T-cell (primary cell): Measurements from ENCODE around the gene UNKL. TPM values are rescaled to one million over a fixed set of nuclear protein-coding genes. Genes with fewer than 3 reads are reported as not detected.

Source experiments
- ATAC-seq, 4 experiments: fragments of 200-7000 bp in 3 of 4; fragments of 150-1000 bp in 1 of 4; cut with Tn5 transposase; replicated peaks in 1 of 4; 1 replicate in 3 of 4; 2 replicates in 1 of 4; pipeline ENCODE4 v1.10.0; 2021; ENCODE audit warnings: moderate library complexity in 3 of 4, mild to moderate bottlenecking in 2 of 4, moderate number of reproducible peaks in 1 of 4
- CTCF ChIA-PET, 2 donors: fragments of 300-600 bp; sonication (Branson Sonifier 250); formaldehyde crosslinking; loops; one replicate each; lab custom pipeline; 2022; ENCODE audit warnings: antibody characterized with exemption in 2 of 2; lab: Charles Lee
- POLR2A ChIA-PET, 2 donors: fragments of 300-600 bp; sonication (Branson Sonifier 250); formaldehyde crosslinking; loops; one replicate each; lab custom pipeline; 2022; ENCODE audit warnings: antibody characterized with exemption in 2 of 2; lab: Charles Lee
- DNase-seq, 35 experiments: peaks; one replicate each; pipeline versions ENCODE4 v3.0.0 to v3.0.0-alpha.2; 2013 to 2023
- H3K27ac ChIP-seq: one replicate; pipeline ENCODE4 v1.5.1; 2013; ENCODE audit warnings: low read length
- H3K27me3 ChIP-seq, 2 experiments: replicated peaks in 1 of 2; 1 replicate in 1 of 2; 2 replicates in 1 of 2; pipeline versions ENCODE4 v1.6.1 to v1.7.0; 2013; ENCODE audit warnings: low read length in 1 of 2, mixed read lengths in 1 of 2; ENCODE audit not compliant: control insufficient read depth in 2 of 2, insufficient read depth in 2 of 2; ENCODE audit errors: extremely low read depth in 1 of 2
- H3K36me3 ChIP-seq, 2 donors: 1 replicate in 1 of 2; 2 replicates in 1 of 2; pipeline versions ENCODE4 v1.6.1 to v1.7.0; 2013; ENCODE audit warnings: low read length in 1 of 2; ENCODE audit not compliant: control insufficient read depth in 2 of 2, insufficient read depth in 1 of 2; ENCODE audit errors: extremely low read depth in 1 of 2
- H3K4me1 ChIP-seq, 2 experiments: 1 replicate in 1 of 2; 2 replicates in 1 of 2; pipeline versions ENCODE4 v1.6.1 to v1.7.0; 2013; ENCODE audit warnings: low read length in 2 of 2, mixed read lengths in 1 of 2; ENCODE audit not compliant: insufficient read depth in 2 of 2, control insufficient read depth in 1 of 2; ENCODE audit errors: extremely low read depth in 1 of 2
- H3K4me3 ChIP-seq, 2 donors: 1 replicate in 1 of 2; 2 replicates in 1 of 2; pipeline versions ENCODE4 v1.5.1 to v1.7.0; 2013; ENCODE audit warnings: mild to moderate bottlenecking in 2 of 2, low read length in 1 of 2, moderate library complexity in 1 of 2; ENCODE audit not compliant: control insufficient read depth in 1 of 2; ENCODE audit errors: extremely low read depth in 1 of 2
- H3K9me3 ChIP-seq: 2 replicates; pipeline ENCODE4 v1.7.0; 2013
- H3K27ac Mint-ChIP-seq, 2 donors: one replicate each; pipeline ENCODE4 v1.8.0; 2020 to 2021; ENCODE audit warnings: mild to moderate bottlenecking in 2 of 2, mixed read lengths in 2 of 2
- H3K27me3 Mint-ChIP-seq, 2 donors: one replicate each; pipeline ENCODE4 v1.8.0; 2021 to 2022; ENCODE audit warnings: mixed read lengths in 2 of 2
- H3K36me3 Mint-ChIP-seq: one replicate; pipeline ENCODE4 v1.8.0; 2021; ENCODE audit warnings: mixed read lengths
- H3K4me1 Mint-ChIP-seq, 3 donors: one replicate each; pipeline ENCODE4 v1.8.0; 2020 to 2022; ENCODE audit warnings: mixed read lengths in 3 of 3, mild to moderate bottlenecking in 1 of 3
- H3K4me3 Mint-ChIP-seq, 3 donors: one replicate each; pipeline ENCODE4 v1.8.0; 2020 to 2022; ENCODE audit warnings: mild to moderate bottlenecking in 3 of 3, mixed read lengths in 3 of 3, moderate library complexity in 3 of 3
- H3K9me3 Mint-ChIP-seq, 3 donors: one replicate each; pipeline ENCODE4 v1.8.0; 2020 to 2022; ENCODE audit warnings: mixed read lengths in 3 of 3
- whole genome bisulfite sequencing: methylation state at CpG from one replicate; pipeline ENCODE4 v1.1.5; 2013; ENCODE audit warnings: missing lambda C conversion rate; ENCODE audit not compliant: insufficient coverage; 5-methylcytosine and 5-hydroxymethylcytosine counted together
- total RNA-seq, 35 experiments: library from RNA in 6 of 35; stranded (reverse) in 6 of 35; fragments of 120-200 nt in 1 of 35; gene quantifications; one replicate each; pipeline versions ENCODE4 v1.2.1 to v1.2.4 and lab custom pipeline; 2013 to 2026

UNKL gene
- total RNA-seq, 5 donors from 2014 or later (not counting 1 experiment from before 2014, with no cell fraction given): 85.3 to 131 (median 113) TPM

- Histone ChIP-seq H3K4me3 (no peak overlapping the region), H3K27me3 (peaks cover 5 to 56% of the 10 kb centered on the region in 2 experiments), H3K9me3 (no peaks in the 10 kb centered on the region), H3K27ac (no peak overlapping the region), H3K4me1 (peaks cover 6 to 54% of the 10 kb centered on the region in 2 experiments), H3K36me3 (no peaks in the 10 kb centered on the region)
- Mint-ChIP-seq H3K36me3 (no peaks in the 10 kb centered on the region), H3K4me1 (peaks cover 6 to 22% (median 18%) of the 10 kb centered on the region in 3 donors), H3K27me3 (peaks cover 4 to 25% of the 10 kb centered on the region in 2 donors), H3K27ac (no peak overlapping the region), H3K4me3 (no peak overlapping the region), H3K9me3 (no peaks in the 10 kb centered on the region)
- WGBS: 55% methylated on average over 5 of the region's 16 CpGs
- DNase-seq (no peak), ATAC-seq (no peak)
- ChIA-PET POLR2A (no interaction called here), CTCF (interaction anchor here in 1 of 2 donors (0.6 kb wide), 1 partner anchor 1260 kb away, joined by 3 read pairs; no protein-coding TSS in a partner anchor)
Measured at GRCh38 chr16:1335211-1335971, 79.1 kb downstream of the UNKL start.

- ChIA-PET POLR2A (no interaction called here), CTCF (no interaction called here)
- no peaks in the 10 kb centered on the region for H3K9me3 ChIP-seq
- peak overlapping the region in 2 of 3 donors; percentile 3 to 24 for H3K4me3 Mint-ChIP-seq
- no peak overlapping the region for H3K27ac Mint-ChIP-seq
- no peak overlapping the region for H3K27ac ChIP-seq
- H3K4me1 ChIP-seq: peaks cover 6 to 55% of the 10 kb centered on the region in 2 experiments
- H3K36me3 Mint-ChIP-seq: no peaks in the 10 kb centered on the region
- peak overlapping the region; percentile 23 to 28 for H3K4me3 ChIP-seq
- peaks cover 6 to 22% (median 18%) of the 10 kb centered on the region in 3 donors for H3K4me1 Mint-ChIP-seq
- 46% methylated on average over 4 of the region's 9 CpGs for WGBS
- no peak for DNase-seq
- peaks cover 4 to 25% of the 10 kb centered on the region in 2 donors for H3K27me3 Mint-ChIP-seq
- H3K36me3 ChIP-seq: no peaks in the 10 kb centered on the region
- no peak for ATAC-seq
- peaks cover 5 to 61% of the 10 kb centered on the region in 2 experiments for H3K27me3 ChIP-seq
- no peaks in the 10 kb centered on the region for H3K9me3 Mint-ChIP-seq
Measured at GRCh38 chr16:1334739-1335138, 79.8 kb downstream of the UNKL start.

GRCh38 chr16:1333854-1334700 lies 80.4 kb downstream of the UNKL start:
- H3K27ac Mint-ChIP-seq: no peak overlapping the region
- peak overlapping the region; percentile 23 to 28 for H3K4me3 ChIP-seq
- 5% methylated on average over 60 of the region's 78 CpGs for WGBS
- H3K27me3 Mint-ChIP-seq: peaks cover 4 to 25% of the 10 kb centered on the region in 2 donors
- CTCF ChIA-PET: interaction anchor here in 1 of 2 donors (0.7 kb wide), 1 partner anchor 9 kb away, joined by 3 read pairs; no protein-coding TSS in a partner anchor
- DNase-seq (no peak), ATAC-seq (no peak)
- no peaks in the 10 kb centered on the region for H3K9me3 Mint-ChIP-seq
- no peaks in the 10 kb centered on the region for H3K36me3 Mint-ChIP-seq
- H3K4me1 Mint-ChIP-seq: peaks cover 6 to 22% (median 18%) of the 10 kb centered on the region in 3 donors
- no peaks in the 10 kb centered on the region for H3K9me3 ChIP-seq
- peaks cover 5 to 61% of the 10 kb centered on the region in 2 experiments for H3K27me3 ChIP-seq
- POLR2A ChIA-PET: interaction anchor here in 1 of 2 donors (0.6 kb wide), 1 partner anchor 1182 kb away, joined by 5 read pairs; no protein-coding TSS in a partner anchor
- peaks cover 6 to 55% of the 10 kb centered on the region in 2 experiments for H3K4me1 ChIP-seq
- no peak overlapping the region for H3K27ac ChIP-seq
- peak overlapping the region in 2 of 3 donors; percentile 3 to 24 for H3K4me3 Mint-ChIP-seq
- H3K36me3 ChIP-seq: no peaks in the 10 kb centered on the region

- POLR2A ChIA-PET: interaction anchor here in 1 of 2 donors (0.6 kb wide), 1 partner anchor 1182 kb away, joined by 5 read pairs; no protein-coding TSS in a partner anchor
- no peak within 1 kb of the TSS for H3K27ac Mint-ChIP-seq
Measured at GRCh38 chr16:1333149-1333812, 81.2 kb downstream of the UNKL start, which contains the start of gene BAIAP3. TSS of gene BAIAP3 (plus strand) at chr16:1333645. CDS start at chr16:1338550, 4,905 bp downstream.

GRCh38 chr16:1332618-1333148 lies 81.8 kb downstream of the UNKL start:
- peaks cover 6 to 22% (median 18%) of the 10 kb centered on the region in 3 donors for H3K4me1 Mint-ChIP-seq
- H3K4me3 Mint-ChIP-seq: peak overlapping the region; percentile 68 to 79 (median 74)
- H3K27ac Mint-ChIP-seq: no peak overlapping the region
- Histone ChIP-seq H3K4me3 (peak overlapping the region in 1 of 2 donors; percentile 30), H3K4me1 (peaks cover 6 to 50% of the 10 kb centered on the region in 2 experiments), H3K9me3 (no peaks in the 10 kb centered on the region), H3K36me3 (no peaks in the 10 kb centered on the region), H3K27ac (no peak overlapping the region), H3K27me3 (peaks cover 5 to 61% of the 10 kb centered on the region in 2 experiments)
- whole genome bisulfite sequencing: 5% methylated on average over 22 of the region's 26 CpGs
- no peaks in the 10 kb centered on the region for H3K36me3 Mint-ChIP-seq
- H3K27me3 Mint-ChIP-seq: peaks cover 4 to 25% of the 10 kb centered on the region in 2 donors
- ChIA-PET POLR2A (no interaction called here), CTCF (no interaction called here)
- ATAC-seq (peak in 3 of 4 experiments; percentile 3 to 21 (median 7)), DNase-seq (peak in 1 of 35 experiments; percentile 20)
- H3K9me3 Mint-ChIP-seq: no peaks in the 10 kb centered on the region

More at GRCh38 chr16:1333149-1333812, 81.2 kb downstream of the UNKL start, which contains the start of gene BAIAP3:
- 3% methylated on average over 81 of the region's 83 CpGs for WGBS
- DNase-seq (peak in 24 of 35 experiments; percentile 18 to 67 (median 40)), ATAC-seq (peak; percentile 67 to 80 (median 76))
- Mint-ChIP-seq H3K4me3 (peak within 1 kb of the TSS; percentile 68 to 79 (median 74)), H3K4me1 (peaks cover 6 to 22% (median 18%) of the 10 kb centered on the region in 3 donors), H3K27me3 (peaks cover 4 to 25% of the 10 kb centered on the region in 2 donors), H3K36me3 (no peaks in the 10 kb centered on the region), H3K9me3 (no peaks in the 10 kb centered on the region)
- no peak within 1 kb of the TSS for H3K27ac ChIP-seq
- H3K27me3 ChIP-seq: peaks cover 5 to 61% of the 10 kb centered on the region in 2 experiments
- no peaks in the 10 kb centered on the region for H3K9me3 ChIP-seq
- peak within 1 kb of the TSS; percentile 30 to 33 for H3K4me3 ChIP-seq
- H3K36me3 ChIP-seq: no peaks in the 10 kb centered on the region
- H3K4me1 ChIP-seq: peaks cover 6 to 55% of the 10 kb centered on the region in 2 experiments
- CTCF ChIA-PET: interaction anchor here in 1 of 2 donors (0.7 kb wide), 1 partner anchor 10 kb away, joined by 3 read pairs; no protein-coding TSS in a partner anchor
